Uterus (tissue), 2 donors: Measurements from ENCODE around the gene CATSPER1.

Experiments used
- POLR2A ChIP-seq, 2 donors: fragments of 450-650 bp; IDR thresholded peaks; one replicate each; pipeline ENCODE4 v1.6.1; 2016; ENCODE audit warnings: antibody characterized with exemption in 2 of 2, mild to moderate bottlenecking in 1 of 2, moderate library complexity in 1 of 2
- TF ChIP-seq, protein P1 (sequence below), 4 experiments: fragments of 200-600 bp in 2 of 4; fragments of 450-650 bp in 2 of 4; sonication (generic) in 2 of 4; IDR thresholded peaks; one replicate each; pipeline ENCODE4 v1.5.1; 2016 to 2019; ENCODE audit warnings: antibody characterized with exemption in 4 of 4, mild to moderate bottlenecking in 2 of 4, moderate library complexity in 1 of 4

DNA sequence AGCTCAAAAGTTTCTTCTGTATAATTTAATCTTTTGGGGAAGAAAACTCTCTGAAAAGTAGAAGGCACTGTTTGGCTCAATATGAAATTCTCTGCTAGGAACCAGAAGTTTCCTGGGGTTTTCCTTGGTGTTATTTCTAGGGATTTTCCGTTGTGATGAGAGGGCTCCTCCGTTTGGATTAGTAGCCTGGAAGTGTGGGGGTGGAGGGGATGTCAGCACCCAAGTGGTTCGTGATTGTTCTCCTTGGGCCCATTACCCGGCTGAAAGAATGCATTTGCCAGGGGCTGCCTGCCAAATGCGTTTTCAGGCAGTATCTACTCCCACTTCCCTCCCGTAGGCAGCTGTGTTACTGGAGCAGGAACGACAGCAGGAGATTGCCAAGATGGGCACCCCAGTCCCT is 30.2 kb upstream of the CATSPER1 start:
- TF ChIP-seq, protein P1, sequence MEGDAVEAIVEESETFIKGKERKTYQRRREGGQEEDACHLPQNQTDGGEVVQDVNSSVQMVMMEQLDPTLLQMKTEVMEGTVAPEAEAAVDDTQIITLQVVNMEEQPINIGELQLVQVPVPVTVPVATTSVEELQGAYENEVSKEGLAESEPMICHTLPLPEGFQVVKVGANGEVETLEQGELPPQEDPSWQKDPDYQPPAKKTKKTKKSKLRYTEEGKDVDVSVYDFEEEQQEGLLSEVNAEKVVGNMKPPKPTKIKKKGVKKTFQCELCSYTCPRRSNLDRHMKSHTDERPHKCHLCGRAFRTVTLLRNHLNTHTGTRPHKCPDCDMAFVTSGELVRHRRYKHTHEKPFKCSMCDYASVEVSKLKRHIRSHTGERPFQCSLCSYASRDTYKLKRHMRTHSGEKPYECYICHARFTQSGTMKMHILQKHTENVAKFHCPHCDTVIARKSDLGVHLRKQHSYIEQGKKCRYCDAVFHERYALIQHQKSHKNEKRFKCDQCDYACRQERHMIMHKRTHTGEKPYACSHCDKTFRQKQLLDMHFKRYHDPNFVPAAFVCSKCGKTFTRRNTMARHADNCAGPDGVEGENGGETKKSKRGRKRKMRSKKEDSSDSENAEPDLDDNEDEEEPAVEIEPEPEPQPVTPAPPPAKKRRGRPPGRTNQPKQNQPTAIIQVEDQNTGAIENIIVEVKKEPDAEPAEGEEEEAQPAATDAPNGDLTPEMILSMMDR (IDR thresholded peaks at IDR 0.05) = no peak
- no peak for TF ChIP-seq POLR2A (IDR thresholded peaks at IDR 0.05)
